ENCODE measurements around the gene FLYWCH1. TPM values are rescaled to one million over a fixed set of nuclear protein-coding genes. Genes with fewer than 3 reads are reported as not detected.

FLYWCH1 gene
- total RNA-seq, 2 donors from 2014 or later = 31.5 to 37.8 TPM

- peaks cover 12% of the 10 kb centered on the region for H3K36me3 ChIP-seq
- no peaks in the 10 kb centered on the region for H3K27me3 ChIP-seq
- no peak overlapping the region for H3K4me3 ChIP-seq
- DNase-seq (ENCODE audit: low spot score) = no peak
- TF ChIP-seq, protein P1, sequence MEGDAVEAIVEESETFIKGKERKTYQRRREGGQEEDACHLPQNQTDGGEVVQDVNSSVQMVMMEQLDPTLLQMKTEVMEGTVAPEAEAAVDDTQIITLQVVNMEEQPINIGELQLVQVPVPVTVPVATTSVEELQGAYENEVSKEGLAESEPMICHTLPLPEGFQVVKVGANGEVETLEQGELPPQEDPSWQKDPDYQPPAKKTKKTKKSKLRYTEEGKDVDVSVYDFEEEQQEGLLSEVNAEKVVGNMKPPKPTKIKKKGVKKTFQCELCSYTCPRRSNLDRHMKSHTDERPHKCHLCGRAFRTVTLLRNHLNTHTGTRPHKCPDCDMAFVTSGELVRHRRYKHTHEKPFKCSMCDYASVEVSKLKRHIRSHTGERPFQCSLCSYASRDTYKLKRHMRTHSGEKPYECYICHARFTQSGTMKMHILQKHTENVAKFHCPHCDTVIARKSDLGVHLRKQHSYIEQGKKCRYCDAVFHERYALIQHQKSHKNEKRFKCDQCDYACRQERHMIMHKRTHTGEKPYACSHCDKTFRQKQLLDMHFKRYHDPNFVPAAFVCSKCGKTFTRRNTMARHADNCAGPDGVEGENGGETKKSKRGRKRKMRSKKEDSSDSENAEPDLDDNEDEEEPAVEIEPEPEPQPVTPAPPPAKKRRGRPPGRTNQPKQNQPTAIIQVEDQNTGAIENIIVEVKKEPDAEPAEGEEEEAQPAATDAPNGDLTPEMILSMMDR (IDR thresholded peaks at IDR 0.05) = no peak
- H3K4me1 ChIP-seq = peaks cover 0 to 4% of the 10 kb centered on the region in 2 donors
- no peak overlapping the region for H3K27ac ChIP-seq
- H3K9me3 ChIP-seq = no peaks in the 10 kb centered on the region
Observed at GRCh38 chr16:2896480-2897010, 15.2 kb upstream of the FLYWCH1 start.

- TF ChIP-seq, protein P1 (IDR thresholded peaks at IDR 0.05) = no peak
- H3K27me3 ChIP-seq = no peaks in the 10 kb centered on the region
- no peaks in the 10 kb centered on the region for H3K9me3 ChIP-seq
- H3K4me1 ChIP-seq = no peaks in the 10 kb centered on the region
- H3K27ac ChIP-seq = no peak overlapping the region
- H3K4me3 ChIP-seq = no peak overlapping the region
- H3K36me3 ChIP-seq = peaks cover 12% of the 10 kb centered on the region
- no peak for DNase-seq (ENCODE audit: low spot score)
Observed at GRCh38 chr16:2897110-2897509, 14.6 kb upstream of the FLYWCH1 start.

DNA sequence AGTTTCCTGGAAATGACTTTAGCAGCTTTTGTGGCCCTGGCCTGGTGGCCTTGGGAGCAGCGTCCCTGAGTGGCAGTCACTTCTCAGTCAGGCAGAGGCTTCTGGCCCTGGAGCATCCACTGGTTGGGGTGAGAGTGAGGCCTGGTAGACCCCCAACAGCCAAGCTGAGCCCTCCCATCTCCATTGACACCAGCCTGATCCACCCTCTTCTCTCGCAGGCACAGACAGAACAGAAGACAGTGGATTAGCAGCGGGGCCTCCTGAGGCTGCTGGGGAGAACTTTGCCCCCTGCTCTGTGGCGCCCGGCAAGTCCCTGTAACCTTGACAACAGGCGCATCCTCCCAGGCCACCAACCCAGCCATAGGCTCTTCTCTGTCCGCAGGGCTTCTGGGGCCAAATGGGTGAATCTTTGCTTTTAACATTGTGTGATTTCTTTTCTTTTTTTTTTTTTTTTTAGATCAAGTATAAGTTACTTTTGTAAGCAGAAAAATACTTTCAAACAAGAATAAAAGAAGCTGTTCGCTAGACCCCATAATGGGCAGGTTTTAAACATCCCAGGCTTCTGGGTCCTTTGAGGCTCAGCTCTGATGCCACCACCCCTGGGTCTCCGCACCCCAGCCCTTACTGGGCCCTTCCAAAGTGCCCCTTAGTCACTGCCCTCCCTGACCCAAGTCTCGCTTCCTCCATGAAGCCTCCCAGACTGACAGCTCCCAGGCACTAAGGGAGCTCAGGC, 12.7 kb upstream of the FLYWCH1 start:
- Histone ChIP-seq H3K27me3 (no peaks in the 10 kb centered on the region), H3K4me3 (no peak overlapping the region), H3K27ac (no peak overlapping the region), H3K4me1 (peaks cover 0 to 6% of the 10 kb centered on the region in 2 donors), H3K9me3 (no peaks in the 10 kb centered on the region), H3K36me3 (peaks cover 12% of the 10 kb centered on the region)
- no peak for DNase-seq (ENCODE audit: low spot score)
- TF ChIP-seq, protein P1 (IDR thresholded peaks at IDR 0.05) = no peak

GRCh38 chr16:2899564-2900072, 12.1 kb upstream of the FLYWCH1 start:
- H3K27me3 ChIP-seq = no peaks in the 10 kb centered on the region
- DNase-seq (ENCODE audit: low spot score) = no peak
- no peak overlapping the region for H3K27ac ChIP-seq
- peaks cover 0 to 7% of the 10 kb centered on the region in 2 donors for H3K4me1 ChIP-seq
- TF ChIP-seq, protein P1 (IDR thresholded peaks at IDR 0.05) = no peak
- H3K36me3 ChIP-seq = peaks cover 12% of the 10 kb centered on the region
- H3K9me3 ChIP-seq = no peaks in the 10 kb centered on the region
- H3K4me3 ChIP-seq = no peak overlapping the region

GRCh38 chr16:2900526-2901075, 11.1 kb upstream of the FLYWCH1 start:
- peaks cover 11% of the 10 kb centered on the region for H3K36me3 ChIP-seq
- no peaks in the 10 kb centered on the region for H3K27me3 ChIP-seq
- TF ChIP-seq, protein P1 (IDR thresholded peaks at IDR 0.05) = no peak
- peaks cover 0 to 7% of the 10 kb centered on the region in 2 donors for H3K4me1 ChIP-seq
- no peak for DNase-seq (ENCODE audit: low spot score)
- H3K27ac ChIP-seq = no peak overlapping the region
- H3K9me3 ChIP-seq = no peaks in the 10 kb centered on the region
- H3K4me3 ChIP-seq = no peak overlapping the region

Data from right atrium auricular region (tissue), 2 donors.